Hepatocyte (in vitro differentiated cells): Measurements from ENCODE around the gene NCS1. TPM values are rescaled to one million over a fixed set of nuclear protein-coding genes. Genes with fewer than 3 reads are reported as not detected.

Source experiments
- DNase-seq: peaks from one replicate; pipeline ENCODE4 v3.0.0-alpha.2; 2016; ENCODE audit warnings: low spot score
- H2AFZ ChIP-seq: fragments of 200-600 bp; sonication (generic); 2 replicates; pipeline ENCODE4 v1.6.0; 2016; ENCODE audit warnings: antibody characterized with exemption, mild to moderate bottlenecking
- H3K27ac ChIP-seq: fragments of 200-600 bp; sonication (generic); 2 replicates; pipeline ENCODE4 v1.5.1; 2016; ENCODE audit warnings: mild to moderate bottlenecking
- H3K27me3 ChIP-seq: fragments of 200-600 bp; sonication (generic); 2 replicates; pipeline ENCODE4 v1.6.1; 2016
- H3K36me3 ChIP-seq: fragments of 200-600 bp; sonication (generic); replicated peaks from 2 replicates; pipeline ENCODE4 v1.5.1; 2016; ENCODE audit warnings: low read depth; ENCODE audit not compliant: insufficient read depth
- H3K4me1 ChIP-seq: fragments of 200-600 bp; sonication (generic); 2 replicates; pipeline ENCODE4 v1.5.1; 2016; ENCODE audit warnings: mild to moderate bottlenecking, moderate library complexity; ENCODE audit not compliant: insufficient read depth
- H3K4me2 ChIP-seq: fragments of 200-600 bp; sonication (generic); 2 replicates; pipeline ENCODE4 v1.6.0; 2016
- H3K4me3 ChIP-seq: fragments of 200-600 bp; sonication (generic); 2 replicates; pipeline ENCODE4 v1.5.1; 2016; ENCODE audit warnings: mild to moderate bottlenecking
- H3K79me2 ChIP-seq: fragments of 200-600 bp; sonication (generic); 2 replicates; pipeline ENCODE4 v1.6.0; 2017; ENCODE audit warnings: mild to moderate bottlenecking
- H3K9me2 ChIP-seq: fragments of 200-600 bp; sonication (generic); replicated peaks from 2 replicates; pipeline ENCODE4 v1.6.0; 2017; ENCODE audit warnings: mild to moderate bottlenecking; ENCODE audit not compliant: insufficient read depth
- H3K9me3 ChIP-seq: fragments of 200-600 bp; sonication (generic); 2 replicates; pipeline ENCODE4 v1.5.1; 2016; ENCODE audit warnings: low read depth, mild to moderate bottlenecking
- H4K20me1 ChIP-seq: fragments of 200-600 bp; sonication (generic); 2 replicates; pipeline ENCODE4 v1.6.0; 2016; ENCODE audit warnings: mild to moderate bottlenecking; ENCODE audit not compliant: insufficient read depth, poor library complexity, severe bottlenecking
- CTCF ChIP-seq: fragments of 200-600 bp; sonication (generic); IDR thresholded peaks from 2 replicates; pipeline ENCODE4 v1.5.1; 2016; ENCODE audit warnings: antibody characterized with exemption, mild to moderate bottlenecking; ENCODE audit not compliant: poor library complexity
- EZH2 ChIP-seq: fragments of 200-600 bp; sonication (generic); IDR thresholded peaks from 2 replicates; pipeline ENCODE4 v1.6.1; 2016; ENCODE audit warnings: antibody characterized with exemption, mild to moderate bottlenecking, borderline replicate concordance
- EZH2phosphoT487 ChIP-seq: fragments of 200-600 bp; sonication (generic); IDR thresholded peaks from one replicate; pipeline ENCODE4 v1.6.1; 2018; ENCODE audit warnings: antibody characterized with exemption, mild to moderate bottlenecking, low read depth, moderate library complexity; ENCODE audit not compliant: unreplicated experiment, severe bottlenecking
- WGBS: methylation state at CpG from one replicate; pipeline ENCODE4 v1.1.6; 2016; ENCODE audit warnings: low lambda C conversion rate; ENCODE audit errors: missing lambda C conversion rate; 5-methylcytosine and 5-hydroxymethylcytosine counted together
- polyA plus RNA-seq: library from polyadenylated mRNA; unstranded; fragments of >200 nt; fragmentation: Nextera tagmentation; extraction: Ambion mirVana; gene quantifications from 2 replicates; pipeline ENCODE4 v1.2.1, GENCODE V29; 2016
- total RNA-seq: library from RNA; depleted of rRNA; stranded (reverse); fragments of >200 nt; gene quantifications from 2 replicates; pipeline ENCODE4 v1.2.3, GENCODE V29; 2014

The NCS1 gene
- total and polyA plus RNA-seq, 2 experiments from 2014 or later = 16.8 to 25.3 TPM

- whole genome bisulfite sequencing = 81% methylated on average over 11 of the region's 11 CpGs
- DNase-seq = no peak
- Histone ChIP-seq H3K9me3 (no peaks in the 10 kb centered on the region), H3K4me1 (no peaks in the 10 kb centered on the region), H3K27me3 (no peaks in the 10 kb centered on the region), H4K20me1 (no peaks in the 10 kb centered on the region), H3K36me3 (no peaks in the 10 kb centered on the region), H2AFZ (no peak overlapping the region), H3K4me2 (no peak overlapping the region), H3K9me2 (no peaks in the 10 kb centered on the region), H3K4me3 (no peak overlapping the region), H3K27ac (no peak overlapping the region), H3K79me2 (no peaks in the 10 kb centered on the region)
- TF ChIP-seq CTCF = no peak
- TF ChIP-seq EZH2 = no peak
- TF ChIP-seq EZH2phosphoT487 = no peak
Measured at GRCh38 chr9:130237076-130237475, 64.9 kb downstream of the NCS1 start.

- no peak overlapping the region for H3K27ac ChIP-seq
- H3K4me3 ChIP-seq = no peak overlapping the region
- H3K79me2 ChIP-seq = no peaks in the 10 kb centered on the region
- H3K9me3 ChIP-seq = no peaks in the 10 kb centered on the region
- H2AFZ ChIP-seq = no peak overlapping the region
- no peaks in the 10 kb centered on the region for H4K20me1 ChIP-seq
- TF ChIP-seq EZH2 = no peak
- TF ChIP-seq CTCF = no peak
- TF ChIP-seq EZH2phosphoT487 = no peak
- no peaks in the 10 kb centered on the region for H3K27me3 ChIP-seq
- 84% methylated on average over 17 of the region's 17 CpGs for WGBS
- H3K4me2 ChIP-seq = no peak overlapping the region
- DNase-seq = no peak
- no peaks in the 10 kb centered on the region for H3K36me3 ChIP-seq
- H3K4me1 ChIP-seq = no peaks in the 10 kb centered on the region
- no peaks in the 10 kb centered on the region for H3K9me2 ChIP-seq
Measured at GRCh38 chr9:130237763-130238524, 65.7 kb downstream of the NCS1 start.

GRCh38 chr9:130239363-130239695, 67.1 kb downstream of the NCS1 start:
- no peak for DNase-seq
- no peak for TF ChIP-seq EZH2phosphoT487
- no peak for TF ChIP-seq EZH2
- no peak for TF ChIP-seq CTCF
- no peaks in the 10 kb centered on the region for H3K36me3 ChIP-seq
- H3K4me1 ChIP-seq = no peaks in the 10 kb centered on the region
- H3K27ac ChIP-seq = no peak overlapping the region
- no peak overlapping the region for H3K4me3 ChIP-seq
- H3K9me3 ChIP-seq = no peaks in the 10 kb centered on the region
- no peaks in the 10 kb centered on the region for H3K27me3 ChIP-seq
- no peak overlapping the region for H2AFZ ChIP-seq
- 95% methylated on average over 3 of the region's 3 CpGs for WGBS
- H3K4me2 ChIP-seq = no peak overlapping the region
- H4K20me1 ChIP-seq = no peaks in the 10 kb centered on the region
- no peaks in the 10 kb centered on the region for H3K79me2 ChIP-seq
- H3K9me2 ChIP-seq = no peaks in the 10 kb centered on the region
